ENCODE measurements around the gene MARK3. TPM values are rescaled to one million over a fixed set of nuclear protein-coding genes. Genes with fewer than 3 reads are reported as not detected.

MARK3 gene
- total and polyA plus RNA-seq, 2 donors from 2014 or later, result 39.8 to 83.1 TPM

- Histone ChIP-seq H3K4me1 (ENCODE audit: control insufficient read depth in 2 of 3, insufficient read depth in 2 of 3, low read depth in 1 of 3, low read length in 3 of 3) (peaks cover 3 to 23% (median 10%) of the 10 kb centered on the region in 3 donors), H3K9me3 (ENCODE audit: control insufficient read depth in 2 of 3, insufficient read depth in 1 of 3, low read length in 3 of 3) (no peaks in the 10 kb centered on the region), H3K27ac (ENCODE audit: low read depth in 2 of 2, low read length in 2 of 2) (no peak overlapping the region), H3K36me3 (ENCODE audit: control insufficient read depth in 2 of 3, insufficient read depth in 3 of 3, low read length in 3 of 3) (peaks cover 0 to 6% (median 1%) of the 10 kb centered on the region in 3 donors), H3K4me3 (ENCODE audit: low read length in 3 of 3) (no peak overlapping the region), H3K9ac (ENCODE audit: low read length in 3 of 3) (peak overlapping the region in 1 of 3 donors; percentile 7), H3K27me3 (ENCODE audit: control insufficient read depth, insufficient read depth, low read length) (no peaks in the 10 kb centered on the region)
- DNase-seq (no peak), FAIRE-seq (no peak)
- intact Hi-C loops (cut with DNase I), result no loop called here
- no peak for TF ChIP-seq CTCF (IDR thresholded peaks at IDR 0.05; ENCODE audit: borderline replicate concordance, extremely low read depth, insufficient read depth)
Observed at GRCh38 chr14:103444837-103445524, 59.8 kb downstream of the MARK3 start.

DNA sequence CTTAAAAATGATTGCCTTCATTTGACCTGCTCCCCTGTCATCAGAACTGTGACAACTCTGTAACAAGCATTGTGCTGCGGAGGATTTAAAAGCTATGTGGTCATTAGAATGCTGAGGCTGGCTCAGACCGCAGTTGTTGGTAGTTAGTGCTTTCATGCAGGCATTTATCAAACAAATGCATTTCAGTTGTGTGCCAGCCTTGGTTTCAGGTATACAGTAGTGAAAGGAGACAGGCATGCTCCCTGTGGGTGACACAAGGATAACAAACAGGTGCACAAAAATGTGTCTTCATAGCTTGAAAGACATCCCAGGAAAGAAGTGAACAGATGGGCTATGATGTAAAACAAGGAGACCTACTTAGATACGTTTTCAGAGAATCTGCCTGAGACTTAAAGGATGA lies 60.6 kb downstream of the MARK3 start:
- H3K27me3 ChIP-seq (ENCODE audit: control insufficient read depth, insufficient read depth, low read length), result no peaks in the 10 kb centered on the region
- H3K4me1 ChIP-seq (ENCODE audit: control insufficient read depth in 2 of 3, insufficient read depth in 2 of 3, low read depth in 1 of 3, low read length in 3 of 3), result peaks cover 3 to 28% (median 10%) of the 10 kb centered on the region in 3 donors
- H3K4me3 ChIP-seq (ENCODE audit: low read length in 3 of 3), result no peak overlapping the region
- DNase-seq (peak in 1 of 5 donors; percentile 15), FAIRE-seq (no peak)
- H3K27ac ChIP-seq (ENCODE audit: low read depth in 2 of 2, low read length in 2 of 2), result no peak overlapping the region
- H3K36me3 ChIP-seq (ENCODE audit: control insufficient read depth in 2 of 3, insufficient read depth in 3 of 3, low read length in 3 of 3), result no peaks in the 10 kb centered on the region
- no peaks in the 10 kb centered on the region for H3K9me3 ChIP-seq (ENCODE audit: control insufficient read depth in 2 of 3, insufficient read depth in 1 of 3, low read length in 3 of 3)
- intact Hi-C loops (cut with DNase I), result no loop called here
- TF ChIP-seq CTCF (IDR thresholded peaks at IDR 0.05; ENCODE audit: borderline replicate concordance, extremely low read depth, insufficient read depth), result no peak
- H3K9ac ChIP-seq (ENCODE audit: low read length in 3 of 3), result no peak overlapping the region

GRCh38 chr14:103448097-103448496 lies 62.9 kb downstream of the MARK3 start:
- no peak for FAIRE-seq
- H3K36me3 ChIP-seq (ENCODE audit: control insufficient read depth in 2 of 3, insufficient read depth in 3 of 3, low read length in 3 of 3), result peaks cover 0 to 4% (median 0%) of the 10 kb centered on the region in 3 donors
- H3K4me3 ChIP-seq (ENCODE audit: low read length in 3 of 3), result no peak overlapping the region
- peaks cover 3 to 28% (median 10%) of the 10 kb centered on the region in 3 donors for H3K4me1 ChIP-seq (ENCODE audit: control insufficient read depth in 2 of 3, insufficient read depth in 2 of 3, low read depth in 1 of 3, low read length in 3 of 3)
- no peak for TF ChIP-seq CTCF (IDR thresholded peaks at IDR 0.05; ENCODE audit: borderline replicate concordance, extremely low read depth, insufficient read depth)
- no peak overlapping the region for H3K9ac ChIP-seq (ENCODE audit: low read length in 3 of 3)
- H3K27ac ChIP-seq (ENCODE audit: low read depth in 2 of 2, low read length in 2 of 2), result no peak overlapping the region
- H3K9me3 ChIP-seq (ENCODE audit: control insufficient read depth in 2 of 3, insufficient read depth in 1 of 3, low read length in 3 of 3), result no peaks in the 10 kb centered on the region
- intact Hi-C loops (cut with DNase I), result no loop called here
- DNase-seq, result no peak
- H3K27me3 ChIP-seq (ENCODE audit: control insufficient read depth, insufficient read depth, low read length), result no peaks in the 10 kb centered on the region
